Right lobe of liver (tissue), 6 donors: ENCODE measurements around the gene TEX264. TPM values are rescaled to one million over a fixed set of nuclear protein-coding genes. Genes with fewer than 3 reads are reported as not detected.

ENCODE experiments used
- ATAC-seq, 4 donors: fragments of 200-7000 bp; cut with Tn5 transposase; one replicate each; pipeline ENCODE4 v1.9.1; 2020; ENCODE audit warnings: mild to moderate bottlenecking in 4 of 4, moderate library complexity in 4 of 4
- DNase-seq, 3 donors: peaks; one replicate each; pipeline ENCODE4 v3.0.0-alpha.2; 2020
- H3K27ac ChIP-seq, 3 donors: fragments of 200-600 bp; one replicate each; pipeline ENCODE4 v1.8.0; 2022
- H3K27me3 ChIP-seq, 2 donors: fragments of 200-600 bp; one replicate each; pipeline ENCODE4 v1.8.0; 2022
- H3K36me3 ChIP-seq, 4 donors: fragments of 200-600 bp; sonication (generic) in 1 of 4; one replicate each; pipeline versions ENCODE4 v1.5.1 to v1.8.0; 2017 to 2022; ENCODE audit warnings: control low read depth in 1 of 4
- H3K4me1 ChIP-seq, 4 donors: fragments of 200-600 bp; sonication (generic) in 1 of 4; one replicate each; pipeline versions ENCODE4 v1.5.1 to v1.8.0; 2017 to 2022; ENCODE audit warnings: control low read depth in 1 of 4
- H3K4me3 ChIP-seq, 3 donors: fragments of 200-600 bp; one replicate each; pipeline ENCODE4 v1.8.0; 2022
- H3K9me3 ChIP-seq, 4 donors: fragments of 200-600 bp; sonication (generic) in 1 of 4; one replicate each; pipeline versions ENCODE4 v1.5.1 to v1.8.0; 2017 to 2022; ENCODE audit warnings: control low read depth in 1 of 4
- CTCF ChIP-seq, 4 donors: fragments of 200-600 bp in 3 of 4; fragments of 450-650 bp in 1 of 4; IDR thresholded peaks; one replicate each; pipeline versions ENCODE4 v1.5.1 to v1.8.0; 2016 to 2022; ENCODE audit warnings: antibody characterized with exemption in 4 of 4, mild to moderate bottlenecking in 2 of 4
- POLR2A ChIP-seq: fragments of 450-650 bp; IDR thresholded peaks from one replicate; pipeline ENCODE4 v1.6.1; 2017; ENCODE audit warnings: antibody characterized with exemption, mild to moderate bottlenecking
- WGBS: methylation state at CpG from one replicate; pipeline ENCODE4 v1.1.6; 2018; ENCODE audit warnings: low coverage, low lambda C conversion rate; ENCODE audit not compliant: insufficient coverage; ENCODE audit errors: missing lambda C conversion rate; 5-methylcytosine and 5-hydroxymethylcytosine counted together
- intact Hi-C, 2 donors: fragments of 100-400 bp; cut with DNase I; formaldehyde crosslinking; loops; one replicate each; pipeline versions ENCODE4 v1.11.2 to v1.14.1; 2022
- long read RNA-seq: library from polyadenylated mRNA; unstranded; transcript quantifications from one replicate; pipeline ENCODE4 v2.0.0, GENCODE V29; 2019
- total RNA-seq, 6 experiments: library from RNA; depleted of rRNA in 2 of 6; stranded (reverse); fragments of >200 nt in 2 of 6; fragmentation: NEBNext Ultra II Directional in 3 of 6; extraction: Animal tissue kit (Norgen Biotek cat#: 25700) in 3 of 6; gene quantifications; one replicate each; pipeline versions ENCODE4 v1.1.0 to v1.2.4, GENCODE V29; 2016 to 2023
- donor health status: DM: no; HTN: yes; CAD: no.
- donor health status: DM: no; HTN: no; CAD: no.
- donor health status: DM: no; HTN: no; CAD: no.
- donor health status: DM: no; HTN: yes; CAD: no.
- donor health status: DM: no; HTN: yes; CAD: no.

The TEX264 gene
- total RNA-seq = 10 to 100 TPM; 26.5 to 67.0 (median 40.8) TPM
- long read RNA-seq, transcript TEX264-201 (5 exons, 1,340 nt) = major isoform, 39 of 49 reads
- long read RNA-seq, partial matches to known transcripts = 3 of 49 reads
- long read RNA-seq, other reads (novel, unspliced or antisense) = 4 of 49 reads

- Histone ChIP-seq H3K27ac (peak within 1 kb of the TSS; percentile 70 to 88 (median 82)), H3K9me3 (no peaks in the 10 kb centered on the region), H3K4me1 (peaks cover 0 to 44% (median 10%) of the 10 kb centered on the region in 4 donors), H3K36me3 (peaks cover 0 to 6% (median 0%) of the 10 kb centered on the region in 4 donors), H3K4me3 (peak within 1 kb of the TSS; percentile 70 to 95 (median 94)), H3K27me3 (no peaks in the 10 kb centered on the region)
- TF ChIP-seq CTCF (IDR thresholded peaks at IDR 0.05) (peak in 1 of 4 donors; percentile 4), POLR2A (peak; percentile 75)
- ATAC-seq (peak; percentile 84 to 90 (median 87)), DNase-seq (peak; percentile 97 to 98 (median 98))
- WGBS = 0% methylated on average over 23 of the region's 81 CpGs
- intact Hi-C loops = loop anchor here in 1 of 2 donors (5.0 kb wide), 1 partner anchor 169 kb away; the partner anchor contains the start of gene DCAF1
These were observed at the start of gene TEX264 for GRCh38 chr3:51670823-51671733. Gene TEX264 (plus strand): TSS chr3:51671252. CDS start chr3:51674305, 3,053 bp downstream.

- peaks cover 0 to 70% (median 24%) of the 10 kb centered on the region in 4 donors for H3K4me1 ChIP-seq
- intact Hi-C loops = no loop called here
- H3K9me3 ChIP-seq = no peaks in the 10 kb centered on the region
- DNase-seq (no peak), ATAC-seq (no peak)
- WGBS = 90% methylated on average over 2 of the region's 3 CpGs
- H3K27me3 ChIP-seq = no peaks in the 10 kb centered on the region
- peaks cover 0 to 2% (median 0%) of the 10 kb centered on the region in 4 donors for H3K36me3 ChIP-seq
- no peak overlapping the region for H3K4me3 ChIP-seq
- no peak for TF ChIP-seq CTCF (IDR thresholded peaks at IDR 0.05)
- TF ChIP-seq POLR2A = no peak
- peak overlapping the region in 2 of 3 donors; percentile 73 to 84 for H3K27ac ChIP-seq
These were observed 48.6 kb upstream of the TEX264 start for GRCh38 chr3:51622413-51622812.

GRCh38 chr3:51622868-51623267 lies 48.2 kb upstream of the TEX264 start:
- WGBS = 61% methylated on average over 4 of the region's 4 CpGs
- peak in 1 of 3 donors; percentile 27 for DNase-seq

More at GRCh38 chr3:51622868-51623267, 48.2 kb upstream of the TEX264 start:
- no peak for TF ChIP-seq CTCF (IDR thresholded peaks at IDR 0.05)
- no peak for TF ChIP-seq POLR2A
- no peaks in the 10 kb centered on the region for H3K27me3 ChIP-seq
- peak overlapping the region in 2 of 3 donors; percentile 73 to 84 for H3K27ac ChIP-seq
- peaks cover 0 to 6% (median 2%) of the 10 kb centered on the region in 4 donors for H3K36me3 ChIP-seq
- no peaks in the 10 kb centered on the region for H3K9me3 ChIP-seq
- peak in 1 of 4 donors; percentile 20 for ATAC-seq
- H3K4me1 ChIP-seq = peaks cover 0 to 65% (median 24%) of the 10 kb centered on the region in 4 donors
- H3K4me3 ChIP-seq = no peak overlapping the region
- intact Hi-C loops = no loop called here
